CD4-positive, alpha-beta T cell (primary cell): Measurements from ENCODE around the gene ZNF687. TPM values are rescaled to one million over a fixed set of nuclear protein-coding genes. Genes with fewer than 3 reads are reported as not detected.

Source experiments
- ATAC-seq: fragments of 200-7000 bp; cut with Tn5 transposase; one replicate; pipeline ENCODE4 v1.10.0; 2022; ENCODE audit warnings: mild to moderate bottlenecking; ENCODE audit not compliant: poor library complexity
- CTCF ChIA-PET: fragments of 350-600 bp; sonication (Branson Sonifier 250); formaldehyde crosslinking; loops from one replicate; lab custom pipeline; 2021; ENCODE audit warnings: antibody characterized with exemption, inconsistent platforms; lab: Charles Lee
- POLR2A ChIA-PET: fragments of 350-600 bp; sonication (Branson Sonifier 250); formaldehyde crosslinking; loops from one replicate; lab custom pipeline; 2021; ENCODE audit warnings: antibody characterized with exemption, inconsistent platforms; lab: Charles Lee
- DNase-seq, 14 experiments: peaks; one replicate each; pipeline ENCODE4 v3.0.0-alpha.2; 2013 to 2020; ENCODE audit warnings: mixed read lengths in 2 of 14
- H3K27ac ChIP-seq, 2 donors: one replicate each; pipeline versions ENCODE4 v1.5.1 to v1.7.0; 2013; ENCODE audit warnings: low read length in 2 of 2, low read depth in 1 of 2, mild to moderate bottlenecking in 1 of 2
- H3K27me3 ChIP-seq, 2 experiments: 1 replicate in 1 of 2; 2 replicates in 1 of 2; pipeline versions ENCODE4 v1.6.1 to v1.7.0; 2013; ENCODE audit warnings: low read length in 2 of 2, control low read depth in 1 of 2, mild to moderate bottlenecking in 1 of 2, moderate library complexity in 1 of 2; ENCODE audit not compliant: insufficient read depth in 2 of 2, control insufficient read depth in 1 of 2
- H3K36me3 ChIP-seq: one replicate; pipeline ENCODE4 v1.6.1; 2013; ENCODE audit warnings: low read length, control low read depth; ENCODE audit not compliant: insufficient read depth
- H3K4me1 ChIP-seq: one replicate; pipeline ENCODE4 v1.6.1; 2013; ENCODE audit warnings: low read length, control low read depth; ENCODE audit not compliant: insufficient read depth
- H3K4me3 ChIP-seq: one replicate; pipeline ENCODE4 v1.5.1; 2013; ENCODE audit warnings: mild to moderate bottlenecking, low read length, moderate library complexity
- H3K9me3 ChIP-seq, 2 experiments: 1 replicate in 1 of 2; 2 replicates in 1 of 2; pipeline versions ENCODE4 v1.6.1 to v1.7.0; 2013; ENCODE audit warnings: low read length in 2 of 2, mild to moderate bottlenecking in 2 of 2, control low read depth in 1 of 2, moderate library complexity in 1 of 2; ENCODE audit not compliant: control insufficient read depth in 1 of 2, insufficient read depth in 1 of 2
- H3K27ac Mint-ChIP-seq: one replicate; pipeline ENCODE4 v1.8.0; 2020; ENCODE audit warnings: mixed read lengths
- H3K27me3 Mint-ChIP-seq: one replicate; pipeline ENCODE4 v1.8.0; 2021; ENCODE audit warnings: mixed read lengths
- H3K36me3 Mint-ChIP-seq: one replicate; pipeline ENCODE4 v1.8.0; 2021; ENCODE audit warnings: low read depth, mixed read lengths
- H3K4me1 Mint-ChIP-seq: one replicate; pipeline ENCODE4 v1.8.0; 2021; ENCODE audit warnings: low read depth, mixed read lengths
- H3K4me3 Mint-ChIP-seq: one replicate; pipeline ENCODE4 v1.8.0; 2020; ENCODE audit warnings: mild to moderate bottlenecking, mixed read lengths
- H3K9me3 Mint-ChIP-seq: one replicate; pipeline ENCODE4 v1.8.0; 2020; ENCODE audit warnings: mixed read lengths
- CTCF ChIP-seq: fragments of 200-600 bp; IDR thresholded peaks from one replicate; pipeline ENCODE4 v1.8.0; 2022; ENCODE audit warnings: antibody characterized with exemption, mild to moderate bottlenecking
- intact Hi-C, 2 experiments: fragments of 100-400 bp; cut with DNase I in 1 of 2; cut with micrococcal nuclease in 1 of 2; formaldehyde crosslinking; loops; one replicate each; pipeline versions ENCODE4 v1.15.1 to v1.9.0; 2023 to 2025; cut with DNase I, micrococcal nuclease
- total RNA-seq, 174 experiments: library from RNA in 2 of 174; stranded (reverse) in 2 of 174; gene quantifications; one replicate each; pipeline ENCODE4 v1.2.3 and lab custom pipeline; 2021 to 2026

Gene ZNF687
- total RNA-seq, 2 experiments from 2014 or later = 38.9 to 40.0 TPM

GRCh38 chr1:151312826-151313225 is 30.7 kb downstream of the ZNF687 start:
- no peak for ATAC-seq
- Histone ChIP-seq H3K4me3 (no peak overlapping the region), H3K27me3 (no peaks in the 10 kb centered on the region), H3K4me1 (peaks cover 28% of the 10 kb centered on the region), H3K27ac (no peak overlapping the region), H3K9me3 (no peaks in the 10 kb centered on the region), H3K36me3 (peaks cover 94% of the 10 kb centered on the region)
- DNase-seq = no peak
- intact Hi-C loops = no loop called here
- Mint-ChIP-seq H3K9me3 (no peaks in the 10 kb centered on the region), H3K36me3 (peaks cover 89% of the 10 kb centered on the region), H3K27ac (peak overlapping the region; percentile 59), H3K4me1 (peaks cover 46% of the 10 kb centered on the region), H3K4me3 (no peak overlapping the region), H3K27me3 (no peaks in the 10 kb centered on the region)
- POLR2A ChIA-PET = interaction anchor here (0.6 to 2.1 kb wide), 2 partner anchors 15 to 85 kb away, joined by 3 to 8 read pairs; partner anchors contain the start of gene PI4KB
- CTCF ChIA-PET = interaction anchor here (2.0 kb wide), 1 partner anchor 12 kb away, joined by 11 read pairs; no protein-coding TSS in a partner anchor
- no peak for TF ChIP-seq CTCF

GRCh38 chr1:151313501-151313900 is 31.4 kb downstream of the ZNF687 start:
- no peak overlapping the region for H3K4me3 ChIP-seq
- H3K27ac Mint-ChIP-seq = peak overlapping the region; percentile 59
- H3K4me1 Mint-ChIP-seq = peaks cover 46% of the 10 kb centered on the region
- H3K4me1 ChIP-seq = peaks cover 28% of the 10 kb centered on the region
- no peak for ATAC-seq
- no peaks in the 10 kb centered on the region for H3K27me3 ChIP-seq
- intact Hi-C loops = no loop called here
- TF ChIP-seq CTCF = no peak
- no peak overlapping the region for H3K27ac ChIP-seq
- DNase-seq = no peak
- H3K9me3 ChIP-seq = no peaks in the 10 kb centered on the region
- ChIA-PET POLR2A (interaction anchor here (0.6 to 1.4 kb wide), 2 partner anchors 14 to 84 kb away, joined by 3 to 6 read pairs; partner anchors contain the start of gene PI4KB), CTCF (interaction anchor here (1.3 kb wide), 1 partner anchor 27 kb away, joined by 7 read pairs; no protein-coding TSS in a partner anchor)
- no peaks in the 10 kb centered on the region for H3K9me3 Mint-ChIP-seq
- H3K4me3 Mint-ChIP-seq = no peak overlapping the region
- peaks cover 88% of the 10 kb centered on the region for H3K36me3 ChIP-seq
- H3K27me3 Mint-ChIP-seq = no peaks in the 10 kb centered on the region
- peaks cover 83% of the 10 kb centered on the region for H3K36me3 Mint-ChIP-seq

DNA sequence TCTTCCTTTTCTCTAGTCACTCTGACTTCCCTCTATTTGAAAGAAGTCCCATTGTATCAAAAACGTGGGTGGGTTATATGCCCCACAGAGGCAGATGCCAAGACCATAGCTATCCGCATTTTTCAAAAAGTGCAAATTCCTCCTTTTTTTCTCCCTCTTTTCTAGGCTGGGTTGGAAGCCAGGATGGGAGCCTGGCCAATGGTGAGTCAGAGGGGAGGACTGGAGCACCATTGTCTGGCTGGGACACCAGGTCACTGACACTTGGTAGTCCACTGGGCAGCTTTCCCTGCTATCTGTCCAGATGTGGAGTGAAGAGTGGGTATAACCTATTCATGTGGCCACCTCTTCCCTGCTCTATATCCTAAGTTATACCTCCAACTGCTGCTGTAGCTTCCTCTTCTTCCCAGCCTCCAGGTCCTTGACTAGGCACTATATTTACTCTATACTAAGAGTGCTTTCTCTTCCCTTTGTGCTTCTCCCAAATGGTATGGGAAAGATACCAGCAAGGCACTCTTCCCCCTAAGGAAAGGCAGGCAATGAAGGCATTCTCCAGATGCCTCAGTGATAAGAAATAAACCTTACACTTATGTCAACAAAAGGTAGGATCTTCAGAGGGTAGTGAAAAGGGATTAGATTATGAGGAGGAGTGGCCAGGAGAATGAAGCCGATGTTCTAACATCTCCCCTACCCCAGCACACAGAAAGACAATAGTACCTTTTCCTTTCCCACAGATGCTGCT is 32.2 kb downstream of the ZNF687 start:
- Histone ChIP-seq H3K36me3 (peaks cover 88% of the 10 kb centered on the region), H3K4me3 (no peak overlapping the region), H3K27me3 (no peaks in the 10 kb centered on the region), H3K4me1 (peaks cover 28% of the 10 kb centered on the region), H3K27ac (no peak overlapping the region), H3K9me3 (no peaks in the 10 kb centered on the region)
- Mint-ChIP-seq H3K4me3 (no peak overlapping the region), H3K27ac (peak overlapping the region; percentile 45), H3K27me3 (no peaks in the 10 kb centered on the region), H3K36me3 (peaks cover 82% of the 10 kb centered on the region), H3K4me1 (peaks cover 46% of the 10 kb centered on the region), H3K9me3 (no peaks in the 10 kb centered on the region)
- POLR2A ChIA-PET = interaction anchor here (1.4 kb wide), 1 partner anchor 13 kb away, joined by 6 read pairs; the partner anchor contains the start of gene PI4KB
- TF ChIP-seq CTCF = no peak
- CTCF ChIA-PET = interaction anchor here (1.3 kb wide), 1 partner anchor 26 kb away, joined by 7 read pairs; no protein-coding TSS in a partner anchor
- ATAC-seq = no peak
- intact Hi-C loops = no loop called here
- DNase-seq = no peak
